Endothelial cell (in vitro differentiated cells): ENCODE results near the gene PTPRM. TPM values are rescaled to one million over a fixed set of nuclear protein-coding genes. Genes with fewer than 3 reads are reported as not detected.

Experiments used
- DNase-seq: peaks from one replicate; pipeline ENCODE4 v3.0.0; 2021; ENCODE audit warnings: low spot score
- H3K27ac Mint-ChIP-seq: one replicate; pipeline ENCODE4 v1.8.0; 2021; ENCODE audit warnings: mixed read lengths, inconsistent platforms; ENCODE audit not compliant: unreplicated experiment
- H3K27me3 Mint-ChIP-seq: one replicate; pipeline ENCODE4 v1.8.0; 2021; ENCODE audit warnings: mild to moderate bottlenecking, moderate library complexity, mixed read lengths, inconsistent platforms; ENCODE audit not compliant: unreplicated experiment
- H3K36me3 Mint-ChIP-seq: one replicate; pipeline ENCODE4 v1.8.0; 2021; ENCODE audit warnings: mild to moderate bottlenecking, low read depth, mixed read lengths, inconsistent platforms; ENCODE audit not compliant: unreplicated experiment
- H3K4me1 Mint-ChIP-seq: one replicate; pipeline ENCODE4 v1.8.0; 2021; ENCODE audit warnings: mild to moderate bottlenecking, mixed read lengths, inconsistent platforms; ENCODE audit not compliant: unreplicated experiment
- H3K4me3 Mint-ChIP-seq: one replicate; pipeline ENCODE4 v1.8.0; 2021; ENCODE audit warnings: mild to moderate bottlenecking, mixed read lengths, inconsistent platforms; ENCODE audit not compliant: unreplicated experiment
- H3K9me3 Mint-ChIP-seq: one replicate; pipeline ENCODE4 v1.8.0; 2021; ENCODE audit warnings: mixed read lengths, inconsistent platforms; ENCODE audit not compliant: unreplicated experiment
- total RNA-seq: library from RNA; stranded (reverse); fragmentation: NEBNext Ultra II Directional; extraction: Animal tissue kit (Norgen Biotek cat#: 25700); gene quantifications from one replicate; pipeline ENCODE4 v1.2.1, GENCODE V29; 2021; ENCODE audit not compliant: unreplicated experiment
- TF ChIP-seq, protein P1 (sequence below): fragments of 200-600 bp; sonication (generic); IDR thresholded peaks from one replicate; pipeline ENCODE4 v1.5.0; 2021; ENCODE audit warnings: antibody characterized with exemption; ENCODE audit not compliant: unreplicated experiment

Gene PTPRM
- total RNA-seq, 1 donor from 2014 or later: 284 TPM

DNA sequence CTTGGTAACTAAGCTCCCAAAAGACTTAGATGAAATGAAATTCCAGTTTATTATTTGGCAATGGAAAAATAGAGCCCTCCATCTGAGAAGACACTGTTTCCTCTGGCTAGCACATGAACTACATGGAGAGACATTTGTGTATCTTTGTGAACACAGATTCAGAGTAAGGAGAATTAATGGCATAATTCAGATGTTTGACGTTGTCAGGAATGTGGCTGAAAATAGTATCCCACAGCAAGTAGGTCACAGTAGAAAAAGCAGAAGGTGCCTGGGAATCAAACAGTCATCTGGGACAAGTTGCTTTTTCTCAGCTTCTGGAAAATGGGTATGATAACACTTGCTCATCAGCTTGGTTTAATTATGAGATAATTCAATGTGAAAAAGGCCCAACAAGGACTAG, 288.6 kb downstream of the PTPRM start:
- DNase-seq: no peak
- TF ChIP-seq, protein P1, sequence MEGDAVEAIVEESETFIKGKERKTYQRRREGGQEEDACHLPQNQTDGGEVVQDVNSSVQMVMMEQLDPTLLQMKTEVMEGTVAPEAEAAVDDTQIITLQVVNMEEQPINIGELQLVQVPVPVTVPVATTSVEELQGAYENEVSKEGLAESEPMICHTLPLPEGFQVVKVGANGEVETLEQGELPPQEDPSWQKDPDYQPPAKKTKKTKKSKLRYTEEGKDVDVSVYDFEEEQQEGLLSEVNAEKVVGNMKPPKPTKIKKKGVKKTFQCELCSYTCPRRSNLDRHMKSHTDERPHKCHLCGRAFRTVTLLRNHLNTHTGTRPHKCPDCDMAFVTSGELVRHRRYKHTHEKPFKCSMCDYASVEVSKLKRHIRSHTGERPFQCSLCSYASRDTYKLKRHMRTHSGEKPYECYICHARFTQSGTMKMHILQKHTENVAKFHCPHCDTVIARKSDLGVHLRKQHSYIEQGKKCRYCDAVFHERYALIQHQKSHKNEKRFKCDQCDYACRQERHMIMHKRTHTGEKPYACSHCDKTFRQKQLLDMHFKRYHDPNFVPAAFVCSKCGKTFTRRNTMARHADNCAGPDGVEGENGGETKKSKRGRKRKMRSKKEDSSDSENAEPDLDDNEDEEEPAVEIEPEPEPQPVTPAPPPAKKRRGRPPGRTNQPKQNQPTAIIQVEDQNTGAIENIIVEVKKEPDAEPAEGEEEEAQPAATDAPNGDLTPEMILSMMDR: no peak
- Mint-ChIP-seq H3K4me1 (peaks cover 6% of the 10 kb centered on the region), H3K27ac (no peak overlapping the region), H3K36me3 (peaks cover 8% of the 10 kb centered on the region), H3K9me3 (no peaks in the 10 kb centered on the region), H3K27me3 (peaks cover 8% of the 10 kb centered on the region), H3K4me3 (no peak overlapping the region)

DNA sequence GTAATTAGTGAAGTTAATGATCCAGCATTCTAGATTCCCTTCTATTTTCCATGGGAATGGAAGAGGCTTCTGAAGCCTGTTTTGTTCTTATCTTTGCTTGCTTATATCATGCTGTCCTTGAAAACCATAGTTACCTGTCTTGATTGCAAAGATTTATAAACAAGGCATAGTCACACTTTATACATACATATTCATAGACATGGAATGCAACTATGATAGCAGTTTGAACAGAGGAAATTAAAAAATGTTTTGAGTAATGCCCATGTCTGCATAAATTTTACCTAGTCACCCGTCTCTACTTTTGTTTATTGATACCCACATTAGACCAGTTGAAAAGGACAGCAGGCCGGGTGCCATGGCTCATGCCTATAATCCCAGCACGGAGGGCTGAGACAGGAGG, 289.0 kb downstream of the PTPRM start:
- H3K36me3 Mint-ChIP-seq: peaks cover 5% of the 10 kb centered on the region
- H3K27me3 Mint-ChIP-seq: peaks cover 8% of the 10 kb centered on the region
- no peak overlapping the region for H3K27ac Mint-ChIP-seq
- TF ChIP-seq, protein P1: no peak
- peaks cover 10% of the 10 kb centered on the region for H3K4me1 Mint-ChIP-seq
- no peak for DNase-seq
- H3K9me3 Mint-ChIP-seq: no peaks in the 10 kb centered on the region
- no peak overlapping the region for H3K4me3 Mint-ChIP-seq

DNA sequence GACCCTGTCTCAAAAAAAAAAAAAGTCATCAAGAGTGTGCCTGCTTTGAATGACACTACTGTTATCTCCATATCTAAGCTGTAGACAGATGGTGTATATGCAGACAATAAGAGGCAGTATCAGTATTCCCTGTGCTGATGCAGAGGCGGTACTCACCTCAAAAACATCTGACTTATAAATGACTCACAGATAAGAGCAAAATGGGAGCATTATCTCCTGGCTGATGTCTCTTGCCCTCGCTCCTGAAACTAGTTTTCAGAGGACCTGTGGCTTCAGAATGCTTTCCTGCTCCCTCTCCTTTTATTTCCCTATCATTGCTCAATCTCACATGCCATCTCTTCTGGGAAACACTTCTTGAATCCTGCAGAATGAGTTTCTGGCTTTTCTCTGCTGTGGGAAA, 289.6 kb downstream of the PTPRM start:
- Mint-ChIP-seq H3K4me3 (no peak overlapping the region), H3K27ac (no peak overlapping the region), H3K9me3 (no peaks in the 10 kb centered on the region), H3K4me1 (peaks cover 12% of the 10 kb centered on the region), H3K27me3 (peaks cover 8% of the 10 kb centered on the region), H3K36me3 (peaks cover 4% of the 10 kb centered on the region)
- no peak for DNase-seq
- TF ChIP-seq, protein P1: no peak

DNA sequence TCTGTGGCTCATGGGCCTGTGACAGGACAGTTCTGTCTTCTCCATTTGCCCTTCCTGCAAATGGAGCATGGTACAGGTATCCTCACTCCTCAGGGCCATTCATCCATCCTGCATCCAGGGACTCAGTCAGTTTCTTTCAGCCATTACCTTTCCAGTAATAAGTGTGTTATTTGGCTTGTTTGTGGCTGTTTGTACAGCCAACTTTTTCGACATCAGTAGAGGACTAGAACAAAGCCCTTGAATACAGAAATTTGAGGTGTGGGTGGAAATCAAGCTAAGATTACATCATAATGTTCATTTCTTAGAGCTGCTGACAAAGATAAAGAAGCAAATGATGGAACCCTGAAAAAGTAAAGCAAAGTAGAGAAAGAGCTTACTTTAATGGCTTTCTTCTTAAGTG, 290.4 kb downstream of the PTPRM start:
- no peak for DNase-seq
- Mint-ChIP-seq H3K27me3 (peaks cover 5% of the 10 kb centered on the region), H3K27ac (no peak overlapping the region), H3K4me1 (peaks cover 12% of the 10 kb centered on the region), H3K4me3 (no peak overlapping the region), H3K9me3 (no peaks in the 10 kb centered on the region), H3K36me3 (peaks cover 4% of the 10 kb centered on the region)
- TF ChIP-seq, protein P1: no peak

DNA sequence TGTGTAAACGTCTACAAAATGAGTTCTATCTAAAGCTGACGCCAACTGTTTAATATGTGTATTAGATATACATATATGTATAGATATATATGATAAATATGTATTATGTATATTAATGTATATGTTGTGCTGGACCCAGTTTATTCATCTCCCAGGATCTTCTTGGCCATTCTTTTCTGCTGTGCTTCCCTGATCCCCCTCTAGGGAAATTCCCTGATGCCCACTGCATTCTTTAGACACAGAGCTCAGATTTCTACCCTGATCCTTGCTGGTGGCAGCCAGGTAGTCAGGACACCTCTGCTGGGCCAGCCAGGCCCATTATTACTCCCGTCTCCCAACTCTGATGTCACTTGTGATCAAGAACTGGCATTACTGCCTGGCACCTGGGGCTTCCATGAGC, 292.0 kb downstream of the PTPRM start:
- H3K36me3 Mint-ChIP-seq: peaks cover 4% of the 10 kb centered on the region
- no peak for DNase-seq
- H3K4me1 Mint-ChIP-seq: peaks cover 18% of the 10 kb centered on the region
- TF ChIP-seq, protein P1: no peak
- H3K9me3 Mint-ChIP-seq: no peaks in the 10 kb centered on the region
- H3K27ac Mint-ChIP-seq: no peak overlapping the region
- H3K27me3 Mint-ChIP-seq: peaks cover 8% of the 10 kb centered on the region
- H3K4me3 Mint-ChIP-seq: no peak overlapping the region
